Medulla oblongata (tissue), 1 donor: Measurements from ENCODE around the gene TICAM1.
"Not testable (repeated sequence)": the region's sequence is repeated elsewhere in the genome, so short reads cannot be mapped to it uniquely, and the experiment has no call there.

Source experiments
- DNase-seq: peaks from one replicate; pipeline ENCODE4 v3.0.0-alpha.2; 2015; ENCODE audit errors: extremely low spot score

TICAM1 gene

GRCh38 chr19:4844348-4845179 lies 13.1 kb upstream of the TICAM1 start:
- no peak for DNase-seq

GRCh38 chr19:4843647-4843965 lies 12.1 kb upstream of the TICAM1 start:
- no peak for DNase-seq

GRCh38 chr19:4839192-4839591 lies 7.7 kb upstream of the TICAM1 start:
- DNase-seq, result no peak

- DNase-seq, result no peak
These were observed 1.3 kb upstream of the TICAM1 start for GRCh38 chr19:4832776-4833175.

- DNase-seq, result not testable (repeated sequence)
These were observed 448 bp upstream of the TICAM1 start for GRCh38 chr19:4831979-4832340.

GRCh38 chr19:4830768-4831265 lies 695 bp downstream of the TICAM1 start:
- DNase-seq, result no peak

GRCh38 chr19:4830332-4830731 lies 1.2 kb downstream of the TICAM1 start:
- no peak for DNase-seq

- peak; percentile 68 for DNase-seq
These were observed 2.4 kb downstream of the TICAM1 start for GRCh38 chr19:4829001-4829712.

- DNase-seq, result no peak
These were observed 7.9 kb downstream of the TICAM1 start for GRCh38 chr19:4823577-4823976.

GRCh38 chr19:4822354-4822753 lies 9.2 kb downstream of the TICAM1 start:
- not testable (repeated sequence) for DNase-seq

- DNase-seq, result no peak
These were observed 10.2 kb downstream of the TICAM1 start for GRCh38 chr19:4821265-4821664.

- no peak for DNase-seq
These were observed 13.8 kb downstream of the TICAM1 start for GRCh38 chr19:4817467-4818277.

- DNase-seq, result no peak
These were observed 14.6 kb downstream of the TICAM1 start for GRCh38 chr19:4816950-4817278.

- no peak for DNase-seq
These were observed 15.1 kb downstream of the TICAM1 start for GRCh38 chr19:4816202-4816949.

GRCh38 chr19:4815426-4816201 lies 15.9 kb downstream of the TICAM1 start:
- peak; percentile 97 for DNase-seq

- DNase-seq, result no peak
These were observed 16.7 kb downstream of the TICAM1 start for GRCh38 chr19:4814625-4815425.

- DNase-seq, result peak; percentile 59
These were observed 20.0 kb downstream of the TICAM1 start for GRCh38 chr19:4811328-4812131.

- DNase-seq, result peak; percentile 83
These were observed 24.3 kb downstream of the TICAM1 start for GRCh38 chr19:4807188-4807587.

- DNase-seq, result no peak
These were observed 25.1 kb downstream of the TICAM1 start for GRCh38 chr19:4806384-4806783.
